GM21786 (cell line): Measurements from ENCODE around the gene RNF157.

Source experiments
- ATAC-seq: cut with Tn5 transposase; IDR thresholded peaks from one replicate; pipeline ENCODE4 v1.9.1; 2021; ENCODE audit not compliant: unreplicated experiment

The RNF157 gene

GRCh38 chr17:76240461-76241203 lies at the start of gene RNF157:
TSS of gene RNF157 (minus strand) at chr17:76240493. CDS start at chr17:76240240, 253 bp downstream.
- ATAC-seq, result peak; percentile 50

- no peak for ATAC-seq
These were observed 41.5 kb upstream of the RNF157 start for GRCh38 chr17:76281573-76282371.

DNA sequence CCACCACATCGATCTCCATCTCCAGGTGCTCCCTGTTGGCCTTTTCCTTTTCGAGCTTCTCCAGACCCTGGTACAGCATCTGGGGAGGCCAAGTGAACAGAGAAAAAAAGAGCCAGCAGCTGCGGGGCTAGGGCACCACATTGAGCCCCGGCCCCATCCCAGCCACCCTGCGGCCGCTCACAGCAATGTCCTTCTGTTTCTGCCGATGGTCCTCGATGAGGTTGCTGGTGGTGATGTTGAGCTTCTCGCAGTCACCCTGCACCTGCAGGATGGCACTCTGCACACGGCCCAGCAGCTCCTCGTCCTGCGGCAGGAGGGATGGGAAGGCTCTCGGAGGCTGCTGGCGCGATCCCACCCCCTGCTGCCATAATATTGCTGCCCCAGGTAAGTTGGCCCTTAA lies 40.4 kb upstream of the RNF157 start:
- no peak for ATAC-seq

DNA sequence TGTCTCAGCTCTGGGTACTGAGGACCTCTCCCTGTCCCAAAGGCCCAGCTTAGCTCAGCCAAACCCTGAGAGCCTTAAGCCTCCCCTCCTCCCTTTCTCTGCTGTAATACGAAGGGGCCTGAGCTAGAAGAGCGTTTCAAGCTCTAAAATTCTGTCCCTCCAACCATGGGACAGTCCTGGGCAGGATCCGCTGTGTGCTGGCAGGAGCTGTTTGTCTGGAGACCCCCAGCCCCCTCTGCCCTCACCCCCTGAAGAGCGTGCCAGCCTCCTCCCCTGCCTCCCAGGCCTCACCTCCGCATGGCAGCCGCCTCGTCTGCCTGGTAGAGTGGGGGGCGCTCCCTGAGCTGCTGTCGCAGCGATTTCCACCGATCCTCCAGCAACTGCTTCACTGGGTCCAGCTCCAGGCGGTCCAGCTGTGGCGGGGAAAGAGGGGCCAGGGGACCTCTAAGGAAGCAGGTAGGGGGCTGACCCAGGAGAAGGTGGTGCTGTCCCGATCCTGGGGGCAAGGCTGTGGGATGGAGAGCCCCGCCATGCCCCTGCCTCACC lies 39.5 kb upstream of the RNF157 start:
- no peak for ATAC-seq

DNA sequence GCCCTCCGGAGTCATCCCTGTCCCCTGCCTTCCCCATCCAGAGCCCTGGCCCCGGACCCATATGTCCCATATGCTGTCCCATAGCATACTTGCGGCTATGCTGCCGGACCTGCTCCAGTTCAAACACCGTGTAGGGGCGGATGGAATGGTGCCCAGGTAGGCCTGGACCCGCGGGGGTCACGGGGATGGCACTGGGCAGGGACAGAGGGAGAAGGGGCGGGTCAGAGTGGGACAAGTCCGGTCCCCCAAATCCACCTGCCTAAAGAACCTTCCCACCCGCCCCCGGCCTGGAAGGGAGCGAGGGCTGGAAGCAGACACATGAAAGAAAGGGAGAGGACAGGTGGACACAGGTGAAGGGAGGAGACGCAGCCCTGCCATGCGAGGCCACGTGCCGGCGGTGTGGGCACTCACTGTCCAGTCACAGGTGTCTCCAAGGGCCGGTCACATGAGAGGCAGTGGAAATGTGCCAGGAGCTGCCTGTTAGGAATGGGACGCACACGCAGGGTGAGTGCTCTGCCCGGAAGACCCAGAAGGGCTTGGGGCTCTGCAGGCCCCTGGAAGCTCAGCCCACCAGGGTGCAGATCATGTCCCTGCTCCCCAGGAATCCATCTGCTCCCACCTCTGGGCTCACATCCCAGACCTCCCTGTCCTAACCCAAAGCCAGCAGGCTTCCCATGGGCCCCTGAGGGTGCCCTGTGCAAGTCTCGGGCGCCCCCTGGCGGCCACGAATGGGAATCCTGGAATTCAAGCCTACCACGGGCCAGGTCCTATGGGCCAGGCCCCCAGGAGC lies 38.9 kb upstream of the RNF157 start:
- no peak for ATAC-seq

DNA sequence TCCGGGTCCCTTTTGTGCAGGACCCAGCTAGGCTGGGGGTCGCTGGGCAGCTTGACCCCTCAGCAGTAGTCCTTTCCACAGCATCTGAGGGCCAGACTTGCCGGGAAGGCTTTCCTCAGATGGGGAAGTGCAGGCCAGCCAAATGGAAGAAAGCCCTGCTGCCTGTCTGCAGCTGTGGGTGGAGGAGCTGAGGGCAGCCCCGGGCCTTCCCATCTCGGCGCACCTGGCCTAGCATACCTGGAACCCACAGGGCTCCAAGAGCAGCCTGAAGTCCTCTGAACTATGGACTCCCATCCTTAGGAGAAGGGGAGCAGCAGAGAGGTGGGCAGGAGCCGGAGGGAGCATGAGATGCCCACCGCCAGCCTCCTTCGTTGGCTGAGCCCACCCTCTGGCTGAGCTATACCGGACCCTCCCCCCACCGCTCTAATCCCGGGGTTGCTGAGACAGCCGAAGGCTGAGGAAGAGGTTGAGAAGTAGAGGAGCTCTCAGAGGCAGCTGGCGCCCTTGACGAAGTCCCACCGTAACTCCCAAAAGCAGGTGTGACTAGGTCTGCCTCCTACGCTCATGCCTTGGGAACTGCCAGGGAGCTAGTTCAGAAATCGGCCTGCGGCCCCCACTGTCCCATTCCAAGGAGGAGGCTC lies 38.1 kb upstream of the RNF157 start:
- ATAC-seq, result no peak

DNA sequence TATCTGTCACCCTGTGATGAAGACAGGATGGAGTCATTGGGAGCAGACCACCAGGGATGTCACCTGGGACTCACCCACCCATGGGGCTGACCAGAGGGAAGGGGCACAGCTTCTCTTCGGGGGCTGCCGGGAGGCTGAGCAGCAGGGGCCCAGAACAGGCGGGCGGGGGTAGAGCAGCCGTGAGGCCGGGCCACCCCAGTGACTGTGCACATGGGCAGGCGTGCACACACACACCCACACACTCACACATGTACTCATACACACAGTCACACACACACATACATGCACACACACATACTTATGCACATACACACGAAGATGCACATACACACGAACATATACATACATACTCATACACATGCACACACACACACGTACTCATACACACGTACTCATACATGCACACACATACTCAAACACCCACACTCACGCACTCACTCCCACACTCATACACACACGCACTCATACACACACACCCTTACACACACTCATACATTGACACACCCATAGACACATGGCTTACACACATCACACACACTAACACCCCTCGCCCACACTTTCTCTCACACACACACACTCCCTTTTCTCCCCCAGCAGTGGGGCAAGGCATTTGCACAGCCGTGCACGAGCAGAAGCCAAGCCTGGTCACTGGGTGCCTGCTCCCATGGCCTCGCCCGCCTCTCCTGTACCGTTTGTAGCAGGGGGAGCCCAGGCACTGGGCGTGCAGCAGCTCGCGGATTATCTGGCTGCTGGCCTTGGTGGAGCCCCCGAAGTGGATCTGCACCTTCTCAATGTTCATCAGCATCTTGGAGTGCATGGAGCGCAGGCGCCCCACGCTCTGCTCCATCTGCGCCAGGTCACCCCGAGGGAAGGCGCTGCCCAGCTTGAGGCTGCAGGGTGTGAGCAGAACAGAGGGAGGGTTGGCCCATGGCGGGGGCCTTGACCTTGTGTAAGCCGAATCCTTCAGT lies 37.3 kb upstream of the RNF157 start:
- ATAC-seq, result no peak

DNA sequence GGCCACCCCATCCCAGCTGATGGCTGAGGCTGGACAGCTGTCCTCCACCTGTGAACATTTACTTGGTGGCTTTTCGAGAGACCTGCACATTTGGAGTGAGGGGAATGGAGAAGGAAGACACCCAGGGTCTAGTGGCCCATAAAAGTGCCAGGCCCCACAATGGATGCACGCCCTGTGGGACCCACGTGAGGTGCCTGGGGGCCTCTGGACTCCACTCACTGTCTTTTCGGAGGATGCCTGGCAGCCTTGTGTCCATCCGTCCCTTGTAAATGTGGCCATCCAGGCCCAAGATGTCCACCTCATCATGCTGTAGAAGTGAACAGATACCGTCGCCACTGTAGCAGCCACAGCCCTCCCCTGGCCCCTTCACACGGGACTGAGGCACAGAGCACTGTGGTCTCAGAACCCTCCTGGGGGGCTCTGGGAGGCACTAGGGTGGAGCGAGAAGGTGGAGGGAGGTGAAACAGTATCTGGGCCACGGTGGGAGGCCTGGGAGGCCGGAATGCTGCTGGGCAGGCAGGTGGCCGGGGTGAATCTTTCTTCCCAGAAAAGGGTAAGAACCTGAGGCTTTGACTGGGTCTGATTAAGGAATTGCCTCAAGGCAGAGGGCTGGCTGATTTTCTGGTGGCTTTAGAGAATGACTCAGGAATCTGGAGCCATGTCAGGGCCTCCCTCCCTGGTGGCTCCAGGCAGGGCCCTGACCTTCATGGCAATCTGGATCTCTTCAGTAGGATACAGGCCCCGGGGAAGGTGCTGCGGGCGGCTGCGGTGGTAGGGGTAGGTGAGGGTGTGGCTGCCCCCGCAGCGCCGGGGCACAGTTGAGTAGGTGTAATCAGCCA lies 36.4 kb upstream of the RNF157 start:
- ATAC-seq, result no peak

- no peak for ATAC-seq
These were observed 35.8 kb upstream of the RNF157 start for GRCh38 chr17:76276069-76276431.

DNA sequence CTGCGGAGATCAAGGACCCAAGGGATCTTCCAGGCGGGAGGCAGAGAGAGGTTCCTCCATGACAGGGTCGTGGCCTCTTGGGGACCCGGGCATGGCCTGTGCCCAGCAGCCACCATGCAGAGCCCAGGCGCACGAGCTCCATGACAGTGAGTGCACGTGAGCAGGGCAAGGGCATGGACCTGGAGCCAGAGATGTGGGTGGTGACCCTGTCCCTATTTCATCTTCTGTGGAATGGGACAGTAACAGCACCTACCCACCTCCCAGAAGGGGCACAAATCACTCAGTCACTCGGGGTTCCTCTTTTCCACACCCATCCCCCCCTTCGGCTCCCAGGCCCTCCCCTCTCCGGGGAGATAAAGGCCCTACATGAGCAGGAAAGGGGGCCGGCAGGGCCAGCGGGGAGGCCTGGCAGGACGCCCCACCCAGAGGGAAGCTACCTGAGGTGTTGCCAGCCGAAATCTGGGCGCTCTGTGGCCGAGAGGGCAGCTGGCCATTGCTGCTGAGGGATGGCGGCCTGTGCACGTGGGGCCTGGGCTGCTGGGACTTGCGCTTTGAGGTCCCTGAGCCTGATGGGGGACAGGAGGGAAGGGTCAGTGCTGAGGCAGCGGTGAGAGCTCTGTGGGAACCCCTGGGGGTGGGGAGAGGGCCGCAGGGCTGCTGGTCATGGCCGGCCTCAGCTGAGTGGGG lies 35.2 kb upstream of the RNF157 start:
- ATAC-seq, result no peak

- ATAC-seq, result no peak
These were observed 34.0 kb upstream of the RNF157 start for GRCh38 chr17:76274112-76274956.

GRCh38 chr17:76273445-76274111 lies 33.3 kb upstream of the RNF157 start:
- ATAC-seq, result no peak

DNA sequence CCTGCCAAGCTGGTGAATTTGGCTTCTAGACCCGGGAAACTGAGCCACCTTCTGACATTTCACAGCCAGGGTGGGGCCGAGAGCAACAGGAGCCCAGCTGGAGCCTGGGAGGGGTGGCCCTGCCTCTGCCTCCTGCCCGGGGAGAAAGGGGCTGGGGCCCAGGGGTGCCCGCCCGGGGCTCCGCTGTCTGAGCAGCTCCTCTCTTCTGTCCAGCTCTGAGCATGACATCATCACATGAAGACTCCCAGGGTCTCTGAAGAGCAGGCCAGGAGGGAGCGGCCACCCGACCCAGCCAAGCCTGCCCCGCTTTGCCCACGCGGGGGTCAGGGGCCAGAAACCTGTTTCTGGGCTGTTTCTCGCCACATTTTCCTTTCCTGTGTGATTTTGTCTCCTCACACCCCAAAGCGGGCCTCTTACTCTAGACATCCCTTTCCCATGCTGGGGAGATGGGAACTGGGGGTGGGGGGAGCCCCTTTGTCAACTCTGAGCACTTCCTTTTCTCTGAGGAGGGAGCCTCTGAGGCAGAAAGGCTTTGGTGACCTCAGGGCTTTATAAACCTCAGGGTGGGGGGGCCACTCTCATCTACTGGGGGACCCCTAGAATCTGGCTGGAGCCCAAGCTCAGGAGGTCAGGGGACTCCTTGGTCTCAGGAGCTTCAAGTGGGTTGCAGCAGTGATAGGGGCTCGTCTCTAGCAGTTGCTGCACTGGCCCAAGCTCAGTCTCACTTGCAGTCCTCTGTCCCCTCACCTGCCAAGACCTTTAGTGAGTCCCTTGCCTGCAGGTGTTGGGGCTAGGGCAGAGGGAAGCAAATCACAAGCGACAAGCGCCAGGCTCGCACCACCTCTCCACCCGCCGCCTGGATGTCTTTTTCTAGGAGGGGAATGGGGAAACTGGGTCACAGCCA lies 32.5 kb upstream of the RNF157 start:
- ATAC-seq, result peak; percentile 14

DNA sequence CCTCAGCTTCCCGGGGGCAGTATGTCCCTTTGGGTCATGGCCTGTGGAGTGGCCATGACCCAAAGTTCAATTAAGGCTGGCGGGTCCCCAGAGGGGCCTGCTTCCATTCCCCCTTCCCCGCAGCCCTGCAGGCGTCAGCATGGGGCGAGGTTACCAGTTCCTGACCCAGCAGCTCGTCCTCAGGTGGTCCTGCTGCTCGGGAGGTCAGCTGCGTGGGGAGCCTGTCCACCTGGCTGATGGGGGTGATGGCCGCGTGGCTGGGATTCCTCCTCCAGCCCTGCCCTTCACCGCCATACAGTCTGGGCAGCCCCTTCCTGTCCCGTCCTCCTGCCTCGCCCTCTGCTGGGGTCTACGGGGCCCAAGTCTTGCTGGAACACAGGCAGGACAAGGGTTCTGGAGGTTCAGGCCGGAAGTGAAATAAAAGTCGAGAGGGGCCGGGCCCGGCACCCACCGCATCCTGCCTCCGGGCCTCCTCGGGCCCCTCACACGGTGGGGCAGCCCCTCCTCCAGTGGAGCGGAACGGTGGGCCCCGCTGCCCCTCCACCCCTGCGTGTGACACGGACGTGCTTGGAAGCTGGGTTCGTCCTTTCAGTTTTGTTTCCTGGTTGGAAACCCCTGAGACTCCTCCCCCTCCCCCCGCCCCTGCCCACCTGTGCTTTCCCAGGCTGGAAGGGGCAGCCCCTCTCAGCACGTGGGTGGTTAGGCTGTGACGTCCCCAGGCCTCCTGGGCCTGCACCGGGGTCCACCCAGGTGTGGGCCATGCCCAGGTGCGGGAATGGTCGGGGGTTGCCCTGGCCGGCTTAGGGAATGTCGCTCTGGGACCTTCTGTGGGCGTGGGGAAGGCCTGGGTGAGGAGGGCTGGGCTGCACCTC lies 31.6 kb upstream of the RNF157 start:
- peak; percentile 48 for ATAC-seq
